ELR (cell line): ENCODE measurements around the gene SYNJ2BP.

ENCODE experiments used
- DNase-seq: peaks from one replicate; pipeline ENCODE4 v3.0.0-alpha.2; 2015; ENCODE audit warnings: low read depth

The SYNJ2BP gene

GRCh38 chr14:70391493-70392391 is 25.1 kb downstream of the SYNJ2BP start:
- no peak for DNase-seq

GRCh38 chr14:70382536-70382935 is 34.4 kb downstream of the SYNJ2BP start:
- DNase-seq, result no peak

- DNase-seq, result no peak
Measured at GRCh38 chr14:70380824-70381223, 36.1 kb downstream of the SYNJ2BP start.

GRCh38 chr14:70378696-70379095 is 38.2 kb downstream of the SYNJ2BP start:
- DNase-seq, result no peak
